Stimulated activated CD4-positive, alpha-beta T cell treated with anti-CD3 and anti-CD28 coated beads, Interleukin-2, amount 100 ng/mL, for 48 hours (primary cell): ENCODE results near the gene BCR.

Experiments used
- DNase-seq, 2 donors: peaks; one replicate each; pipeline ENCODE4 v3.0.0-alpha.2; 2020

Gene BCR

GRCh38 chr22:23245799-23246136 lies 65.5 kb downstream of the BCR start:
- DNase-seq: no peak

GRCh38 chr22:23246982-23247766 lies 66.9 kb downstream of the BCR start:
- DNase-seq: no peak

- no peak for DNase-seq
Observed at GRCh38 chr22:23248583-23248982, 68.3 kb downstream of the BCR start.

GRCh38 chr22:23250056-23250784 lies 69.9 kb downstream of the BCR start:
- no peak for DNase-seq

GRCh38 chr22:23250785-23251363 lies 70.6 kb downstream of the BCR start:
- no peak for DNase-seq

GRCh38 chr22:23251445-23252093 lies 71.3 kb downstream of the BCR start:
- no peak for DNase-seq

- DNase-seq: no peak
Observed at GRCh38 chr22:23253475-23254055, 73.3 kb downstream of the BCR start.

- DNase-seq: no peak
Observed at GRCh38 chr22:23255506-23256170, 75.3 kb downstream of the BCR start.

GRCh38 chr22:23256171-23256932 lies 76.0 kb downstream of the BCR start:
- no peak for DNase-seq

GRCh38 chr22:23256986-23257888 lies 76.9 kb downstream of the BCR start:
- no peak for DNase-seq

- no peak for DNase-seq
Observed at GRCh38 chr22:23257889-23258825, 77.8 kb downstream of the BCR start.

- no peak for DNase-seq
Observed at GRCh38 chr22:23258826-23259170, 78.5 kb downstream of the BCR start.

GRCh38 chr22:23259916-23260644 lies 79.8 kb downstream of the BCR start:
- no peak for DNase-seq

GRCh38 chr22:23260645-23261581 lies 80.6 kb downstream of the BCR start:
- no peak for DNase-seq

GRCh38 chr22:23261900-23262450 lies 81.7 kb downstream of the BCR start:
- no peak for DNase-seq

- DNase-seq: no peak
Observed at GRCh38 chr22:23262518-23263332, 82.4 kb downstream of the BCR start.
